ENCODE data around the gene TGFBR3L.

Gene TGFBR3L

DNA sequence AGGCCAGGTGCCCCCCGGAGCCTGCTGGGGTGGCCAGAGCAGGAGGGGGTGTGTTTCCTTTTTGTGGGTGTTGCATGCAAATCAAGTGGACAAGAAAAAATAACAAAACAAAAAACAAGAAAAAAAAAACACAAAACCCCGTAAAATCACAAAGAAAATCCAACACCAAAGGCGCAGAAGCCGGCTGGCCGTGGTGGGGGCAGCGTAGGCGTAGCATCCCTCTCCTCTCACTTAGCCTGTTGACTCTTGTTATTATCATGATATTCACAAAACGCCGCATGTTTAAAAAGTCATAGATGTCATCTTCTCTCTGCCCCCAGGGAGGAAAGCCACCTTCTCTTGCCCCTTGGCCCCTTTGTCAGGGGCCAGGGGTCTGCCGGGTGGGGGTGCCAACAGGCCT is 978 bp upstream of the TGFBR3L start:
- Histone ChIP-seq H3K27ac (ENCODE audit: extremely low read depth, low read depth, low read length) (no peak overlapping the region), H3K9me3 (ENCODE audit: control insufficient read depth, insufficient read depth, low read depth, low read length) (no peaks in the 10 kb centered on the region), H3K4me1 (ENCODE audit: control insufficient read depth, insufficient read depth, low read length) (no peaks in the 10 kb centered on the region; the same call in 1 of the 2 replicates), H3K4me3 (ENCODE audit: low read depth, low read length) (no peak overlapping the region), H3K36me3 (ENCODE audit: control insufficient read depth in 2 of 2, insufficient read depth in 1 of 2, low read length in 2 of 2) (peaks cover 0 to 32% of the 10 kb centered on the region in 2 experiments; a peak in 2 of 3 replicates)
- TF ChIP-seq, protein P1, sequence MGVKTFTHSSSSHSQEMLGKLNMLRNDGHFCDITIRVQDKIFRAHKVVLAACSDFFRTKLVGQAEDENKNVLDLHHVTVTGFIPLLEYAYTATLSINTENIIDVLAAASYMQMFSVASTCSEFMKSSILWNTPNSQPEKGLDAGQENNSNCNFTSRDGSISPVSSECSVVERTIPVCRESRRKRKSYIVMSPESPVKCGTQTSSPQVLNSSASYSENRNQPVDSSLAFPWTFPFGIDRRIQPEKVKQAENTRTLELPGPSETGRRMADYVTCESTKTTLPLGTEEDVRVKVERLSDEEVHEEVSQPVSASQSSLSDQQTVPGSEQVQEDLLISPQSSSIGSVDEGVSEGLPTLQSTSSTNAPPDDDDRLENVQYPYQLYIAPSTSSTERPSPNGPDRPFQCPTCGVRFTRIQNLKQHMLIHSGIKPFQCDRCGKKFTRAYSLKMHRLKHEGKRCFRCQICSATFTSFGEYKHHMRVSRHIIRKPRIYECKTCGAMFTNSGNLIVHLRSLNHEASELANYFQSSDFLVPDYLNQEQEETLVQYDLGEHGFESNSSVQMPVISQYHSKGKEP (tag by site-specific recombination; IDR thresholded peaks at IDR 0.05): no peak
- TF ChIP-seq ZNF514 (tag by site-specific recombination; IDR thresholded peaks at IDR 0.05) (no peak), ZBTB1 (tag by site-specific recombination; IDR thresholded peaks at IDR 0.05) (no peak), ZNF112 (tag by site-specific recombination; IDR thresholded peaks at IDR 0.05) (no peak), GLI4 (tag by site-specific recombination; IDR thresholded peaks at IDR 0.05) (no peak), ZNF558 (tag by site-specific recombination; IDR thresholded peaks at IDR 0.05) (no peak), TCF7L2 (IDR thresholded peaks at IDR 0.05; ENCODE audit: borderline replicate concordance, low read depth, low read length) (no peak)
- TF ChIP-seq, protein P2, sequence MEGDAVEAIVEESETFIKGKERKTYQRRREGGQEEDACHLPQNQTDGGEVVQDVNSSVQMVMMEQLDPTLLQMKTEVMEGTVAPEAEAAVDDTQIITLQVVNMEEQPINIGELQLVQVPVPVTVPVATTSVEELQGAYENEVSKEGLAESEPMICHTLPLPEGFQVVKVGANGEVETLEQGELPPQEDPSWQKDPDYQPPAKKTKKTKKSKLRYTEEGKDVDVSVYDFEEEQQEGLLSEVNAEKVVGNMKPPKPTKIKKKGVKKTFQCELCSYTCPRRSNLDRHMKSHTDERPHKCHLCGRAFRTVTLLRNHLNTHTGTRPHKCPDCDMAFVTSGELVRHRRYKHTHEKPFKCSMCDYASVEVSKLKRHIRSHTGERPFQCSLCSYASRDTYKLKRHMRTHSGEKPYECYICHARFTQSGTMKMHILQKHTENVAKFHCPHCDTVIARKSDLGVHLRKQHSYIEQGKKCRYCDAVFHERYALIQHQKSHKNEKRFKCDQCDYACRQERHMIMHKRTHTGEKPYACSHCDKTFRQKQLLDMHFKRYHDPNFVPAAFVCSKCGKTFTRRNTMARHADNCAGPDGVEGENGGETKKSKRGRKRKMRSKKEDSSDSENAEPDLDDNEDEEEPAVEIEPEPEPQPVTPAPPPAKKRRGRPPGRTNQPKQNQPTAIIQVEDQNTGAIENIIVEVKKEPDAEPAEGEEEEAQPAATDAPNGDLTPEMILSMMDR (tag by site-specific recombination; IDR thresholded peaks at IDR 0.05): no peak
- TF ChIP-seq, protein P3, sequence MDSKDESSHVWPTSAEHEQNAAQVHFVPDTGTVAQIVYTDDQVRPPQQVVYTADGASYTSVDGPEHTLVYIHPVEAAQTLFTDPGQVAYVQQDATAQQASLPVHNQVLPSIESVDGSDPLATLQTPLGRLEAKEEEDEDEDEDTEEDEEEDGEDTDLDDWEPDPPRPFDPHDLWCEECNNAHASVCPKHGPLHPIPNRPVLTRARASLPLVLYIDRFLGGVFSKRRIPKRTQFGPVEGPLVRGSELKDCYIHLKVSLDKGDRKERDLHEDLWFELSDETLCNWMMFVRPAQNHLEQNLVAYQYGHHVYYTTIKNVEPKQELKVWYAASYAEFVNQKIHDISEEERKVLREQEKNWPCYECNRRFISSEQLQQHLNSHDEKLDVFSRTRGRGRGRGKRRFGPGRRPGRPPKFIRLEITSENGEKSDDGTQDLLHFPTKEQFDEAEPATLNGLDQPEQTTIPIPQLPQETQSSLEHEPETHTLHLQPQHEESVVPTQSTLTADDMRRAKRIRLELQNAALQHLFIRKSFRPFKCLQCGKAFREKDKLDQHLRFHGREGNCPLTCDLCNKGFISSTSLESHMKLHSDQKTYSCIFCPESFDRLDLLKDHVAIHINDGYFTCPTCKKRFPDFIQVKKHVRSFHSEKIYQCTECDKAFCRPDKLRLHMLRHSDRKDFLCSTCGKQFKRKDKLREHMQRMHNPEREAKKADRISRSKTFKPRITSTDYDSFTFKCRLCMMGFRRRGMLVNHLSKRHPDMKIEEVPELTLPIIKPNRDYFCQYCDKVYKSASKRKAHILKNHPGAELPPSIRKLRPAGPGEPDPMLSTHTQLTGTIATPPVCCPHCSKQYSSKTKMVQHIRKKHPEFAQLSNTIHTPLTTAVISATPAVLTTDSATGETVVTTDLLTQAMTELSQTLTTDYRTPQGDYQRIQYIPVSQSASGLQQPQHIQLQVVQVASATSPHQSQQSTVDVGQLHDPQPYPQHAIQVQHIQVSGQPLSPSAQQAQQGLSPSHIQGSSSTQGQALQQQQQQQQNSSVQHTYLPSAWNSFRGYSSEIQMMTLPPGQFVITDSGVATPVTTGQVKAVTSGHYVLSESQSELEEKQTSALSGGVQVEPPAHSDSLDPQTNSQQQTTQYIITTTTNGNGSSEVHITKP (tag by site-specific recombination; IDR thresholded peaks at IDR 0.05): no peak
- POLR2A ChIA-PET: no interaction called here
- CTCF ChIA-PET: interaction anchor here (0.9 kb wide), 1 partner anchor 61 kb away, joined by 4 read pairs; no protein-coding TSS in a partner anchor

DNA sequence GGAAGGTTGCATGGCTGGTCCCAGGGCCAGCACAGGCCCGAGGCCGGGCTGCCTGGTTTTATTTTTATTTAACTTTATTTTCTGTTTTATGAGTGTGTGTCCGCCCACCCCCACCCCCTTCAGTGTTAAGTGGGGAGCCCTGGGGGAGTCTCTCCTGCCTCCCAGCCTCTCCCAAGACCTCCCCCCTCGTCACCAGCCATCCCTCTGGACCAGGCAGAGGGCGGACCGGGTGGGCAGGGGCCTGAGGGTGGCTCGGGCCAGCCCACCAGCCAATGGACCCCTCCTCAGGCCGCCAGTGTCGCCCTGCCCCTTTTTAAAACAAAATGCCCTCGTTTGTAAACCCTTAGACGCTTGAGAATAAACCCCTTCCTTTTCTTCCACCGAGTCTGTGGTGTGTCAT is 531 bp upstream of the TGFBR3L start:
- Histone ChIP-seq H3K27ac (ENCODE audit: extremely low read depth, low read depth, low read length) (no peak overlapping the region), H3K9me3 (ENCODE audit: control insufficient read depth, insufficient read depth, low read depth, low read length) (no peaks in the 10 kb centered on the region), H3K4me3 (ENCODE audit: low read depth, low read length) (no peak overlapping the region), H3K36me3 (ENCODE audit: control insufficient read depth in 2 of 2, insufficient read depth in 1 of 2, low read length in 2 of 2) (peaks cover 0 to 31% of the 10 kb centered on the region in 2 experiments; a peak in 2 of 3 replicates), H3K4me1 (ENCODE audit: control insufficient read depth, insufficient read depth, low read length) (no peaks in the 10 kb centered on the region; the same call in 1 of the 2 replicates)
- no peak for TF ChIP-seq SP2 (tag by site-specific recombination; IDR thresholded peaks at IDR 0.05)
- TF ChIP-seq, protein P4, sequence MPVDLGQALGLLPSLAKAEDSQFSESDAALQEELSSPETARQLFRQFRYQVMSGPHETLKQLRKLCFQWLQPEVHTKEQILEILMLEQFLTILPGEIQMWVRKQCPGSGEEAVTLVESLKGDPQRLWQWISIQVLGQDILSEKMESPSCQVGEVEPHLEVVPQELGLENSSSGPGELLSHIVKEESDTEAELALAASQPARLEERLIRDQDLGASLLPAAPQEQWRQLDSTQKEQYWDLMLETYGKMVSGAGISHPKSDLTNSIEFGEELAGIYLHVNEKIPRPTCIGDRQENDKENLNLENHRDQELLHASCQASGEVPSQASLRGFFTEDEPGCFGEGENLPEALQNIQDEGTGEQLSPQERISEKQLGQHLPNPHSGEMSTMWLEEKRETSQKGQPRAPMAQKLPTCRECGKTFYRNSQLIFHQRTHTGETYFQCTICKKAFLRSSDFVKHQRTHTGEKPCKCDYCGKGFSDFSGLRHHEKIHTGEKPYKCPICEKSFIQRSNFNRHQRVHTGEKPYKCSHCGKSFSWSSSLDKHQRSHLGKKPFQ (tag by site-specific recombination; IDR thresholded peaks at IDR 0.05): no peak
- TF ChIP-seq, protein P5, sequence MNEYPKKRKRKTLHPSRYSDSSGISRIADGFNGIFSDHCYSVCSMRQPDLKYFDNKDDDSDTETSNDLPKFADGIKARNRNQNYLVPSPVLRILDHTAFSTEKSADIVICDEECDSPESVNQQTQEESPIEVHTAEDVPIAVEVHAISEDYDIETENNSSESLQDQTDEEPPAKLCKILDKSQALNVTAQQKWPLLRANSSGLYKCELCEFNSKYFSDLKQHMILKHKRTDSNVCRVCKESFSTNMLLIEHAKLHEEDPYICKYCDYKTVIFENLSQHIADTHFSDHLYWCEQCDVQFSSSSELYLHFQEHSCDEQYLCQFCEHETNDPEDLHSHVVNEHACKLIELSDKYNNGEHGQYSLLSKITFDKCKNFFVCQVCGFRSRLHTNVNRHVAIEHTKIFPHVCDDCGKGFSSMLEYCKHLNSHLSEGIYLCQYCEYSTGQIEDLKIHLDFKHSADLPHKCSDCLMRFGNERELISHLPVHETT (tag by site-specific recombination; IDR thresholded peaks at IDR 0.05): no peak
- TF ChIP-seq KLF10 (tag by site-specific recombination; IDR thresholded peaks at IDR 0.05): no peak
- TF ChIP-seq, protein P6, sequence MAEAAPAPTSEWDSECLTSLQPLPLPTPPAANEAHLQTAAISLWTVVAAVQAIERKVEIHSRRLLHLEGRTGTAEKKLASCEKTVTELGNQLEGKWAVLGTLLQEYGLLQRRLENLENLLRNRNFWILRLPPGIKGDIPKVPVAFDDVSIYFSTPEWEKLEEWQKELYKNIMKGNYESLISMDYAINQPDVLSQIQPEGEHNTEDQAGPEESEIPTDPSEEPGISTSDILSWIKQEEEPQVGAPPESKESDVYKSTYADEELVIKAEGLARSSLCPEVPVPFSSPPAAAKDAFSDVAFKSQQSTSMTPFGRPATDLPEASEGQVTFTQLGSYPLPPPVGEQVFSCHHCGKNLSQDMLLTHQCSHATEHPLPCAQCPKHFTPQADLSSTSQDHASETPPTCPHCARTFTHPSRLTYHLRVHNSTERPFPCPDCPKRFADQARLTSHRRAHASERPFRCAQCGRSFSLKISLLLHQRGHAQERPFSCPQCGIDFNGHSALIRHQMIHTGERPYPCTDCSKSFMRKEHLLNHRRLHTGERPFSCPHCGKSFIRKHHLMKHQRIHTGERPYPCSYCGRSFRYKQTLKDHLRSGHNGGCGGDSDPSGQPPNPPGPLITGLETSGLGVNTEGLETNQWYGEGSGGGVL (tag by site-specific recombination; IDR thresholded peaks at IDR 0.05): no peak
- no peak for TF ChIP-seq KLF9 (tag by site-specific recombination; IDR thresholded peaks at IDR 0.05; ENCODE audit: low read depth)
- TF ChIP-seq GLI2 (tag by site-specific recombination; IDR thresholded peaks at IDR 0.05; ENCODE audit: borderline replicate concordance, low read depth): no peak
- no peak for TF ChIP-seq ZNF610 (tag by site-specific recombination; IDR thresholded peaks at IDR 0.05; ENCODE audit: borderline replicate concordance)
- TF ChIP-seq ZNF626 (tag by site-specific recombination; IDR thresholded peaks at IDR 0.05): no peak
- TF ChIP-seq, protein P7, sequence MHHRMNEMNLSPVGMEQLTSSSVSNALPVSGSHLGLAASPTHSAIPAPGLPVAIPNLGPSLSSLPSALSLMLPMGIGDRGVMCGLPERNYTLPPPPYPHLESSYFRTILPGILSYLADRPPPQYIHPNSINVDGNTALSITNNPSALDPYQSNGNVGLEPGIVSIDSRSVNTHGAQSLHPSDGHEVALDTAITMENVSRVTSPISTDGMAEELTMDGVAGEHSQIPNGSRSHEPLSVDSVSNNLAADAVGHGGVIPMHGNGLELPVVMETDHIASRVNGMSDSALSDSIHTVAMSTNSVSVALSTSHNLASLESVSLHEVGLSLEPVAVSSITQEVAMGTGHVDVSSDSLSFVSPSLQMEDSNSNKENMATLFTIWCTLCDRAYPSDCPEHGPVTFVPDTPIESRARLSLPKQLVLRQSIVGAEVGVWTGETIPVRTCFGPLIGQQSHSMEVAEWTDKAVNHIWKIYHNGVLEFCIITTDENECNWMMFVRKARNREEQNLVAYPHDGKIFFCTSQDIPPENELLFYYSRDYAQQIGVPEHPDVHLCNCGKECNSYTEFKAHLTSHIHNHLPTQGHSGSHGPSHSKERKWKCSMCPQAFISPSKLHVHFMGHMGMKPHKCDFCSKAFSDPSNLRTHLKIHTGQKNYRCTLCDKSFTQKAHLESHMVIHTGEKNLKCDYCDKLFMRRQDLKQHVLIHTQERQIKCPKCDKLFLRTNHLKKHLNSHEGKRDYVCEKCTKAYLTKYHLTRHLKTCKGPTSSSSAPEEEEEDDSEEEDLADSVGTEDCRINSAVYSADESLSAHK (tag by site-specific recombination; IDR thresholded peaks at IDR 0.05): no peak
- POLR2A ChIA-PET: interaction anchor here (0.8 kb wide), 1 partner anchor 11 kb away, joined by 3 read pairs; the partner anchor contains the start of gene MAP2K7
- CTCF ChIA-PET: no interaction called here
